Measurements from ENCODE around the gene CPEB4. TPM values are rescaled to one million over a fixed set of nuclear protein-coding genes. Genes with fewer than 3 reads are reported as not detected.

The CPEB4 gene
- total and polyA plus RNA-seq, 9 of the 15 experiments (the other 6 are each of a cell fraction or from before 2014, with no cell fraction given), result 7.4 to 21.3 (median 12.4) TPM

- H3K4me2 ChIP-seq (ENCODE audit: insufficient read depth, low read length), result peak overlapping the region; percentile 64
- POLR2A ChIA-PET, result interaction anchor here (0.7 to 1.5 kb wide), 10 partner anchors 9 to 166 kb away, joined by 3 to 9 read pairs (median 4); partner anchors contain the start of gene CPEB4
- H3K9me1 ChIP-seq (ENCODE audit: control insufficient read depth, insufficient read depth, low read length), result no peaks in the 10 kb centered on the region
- H3K9ac ChIP-seq (ENCODE audit: insufficient read depth in 1 of 2, low read depth in 2 of 2, low read length in 2 of 2), result peak overlapping the region; percentile 1 to 66; a peak in 3 of 4 replicates
- H4K20me1 ChIP-seq (replicated peaks; ENCODE audit: control insufficient read depth, insufficient read depth, low read length), result no peaks in the 10 kb centered on the region
- ATAC-seq (peak; percentile 68), DNase-seq (ENCODE audit: extremely low read depth in 1 of 4, low spot score in 3 of 4) (peak; percentile 53 to 97 (median 68)), FAIRE-seq (peak; percentile 99)
- no peaks in the 10 kb centered on the region for H3K9me3 ChIP-seq (replicated peaks; ENCODE audit: control insufficient read depth, insufficient read depth, low read depth, low read length)
- intact Hi-C loops (cut with micrococcal nuclease) (loop anchor here (2.0 kb wide), 1 partner anchor 31 kb away; no protein-coding TSS in a partner anchor), in situ Hi-C loops (cut with MboI) (no loop called here)
- H3K36me3 ChIP-seq (ENCODE audit: control insufficient read depth, insufficient read depth, low read length), result no peaks in the 10 kb centered on the region
- H2AFZ ChIP-seq (ENCODE audit: low read depth, low read length), result peak overlapping the region; percentile 77
- H3K4me3 ChIP-seq, result no peak overlapping the region
- no peaks in the 10 kb centered on the region; a peak in 1 of 5 replicates for H3K27me3 ChIP-seq (ENCODE audit: control insufficient read depth in 2 of 2, insufficient read depth in 2 of 2, low read length in 2 of 2)
- WGBS (ENCODE audit: insufficient coverage, low coverage, missing lambda C conversion rate), result 5% methylated on average over 11 of the region's 11 CpGs
- peaks cover 62 to 86% of the 10 kb centered on the region in 2 experiments for H3K4me1 ChIP-seq (replicated peaks in 1 of 2; ENCODE audit: control insufficient read depth in 2 of 2, insufficient read depth in 2 of 2, low read length in 2 of 2)
- CTCF ChIA-PET (ENCODE audit: low intra/inter-chr PET ratio), result no interaction called here
- no peaks in the 10 kb centered on the region for H3K79me2 ChIP-seq (ENCODE audit: control insufficient read depth, insufficient read depth, low read length)
- H3K27ac ChIP-seq (ENCODE audit: extremely low read depth, low read depth, low read length), result peak overlapping the region; percentile 91
- BruUV-seq (replicated peaks), result no TSS peak
- TF ChIP-seq E4F1 (CRISPR knock-in tag; IDR thresholded peaks at IDR 0.05; ENCODE audit: borderline replicate concordance) (no peak), FOXM1 (IDR thresholded peaks at IDR 0.05; ENCODE audit: low read depth) (peak; percentile 65; the same call in 1 of the 2 replicates), FOXM1 (CRISPR knock-in tag; IDR thresholded peaks at IDR 0.05; ENCODE audit: low read depth) (no peak), ADNP (tag; IDR thresholded peaks at IDR 0.05) (no peak; the same call in 1 of the 2 replicates), SP1 (CRISPR knock-in tag; IDR thresholded peaks at IDR 0.05) (no peak), ZBTB40 (IDR thresholded peaks at IDR 0.05) (no peak), ZBTB40 (CRISPR knock-in tag; IDR thresholded peaks at IDR 0.05) (no peak), USF1 (CRISPR knock-in tag; IDR thresholded peaks at IDR 0.05) (peak; percentile 1; the same call in 1 of the 2 replicates), PML (IDR thresholded peaks at IDR 0.05; ENCODE audit: low read length) (peak; percentile 85)
These were observed 34.6 kb upstream of the CPEB4 start for GRCh38 chr5:173853370-173854131.
